ENCODE data around the gene MLLT3. TPM values are rescaled to one million over a fixed set of nuclear protein-coding genes. Genes with fewer than 3 reads are reported as not detected.

The MLLT3 gene
- total RNA-seq, 2 experiments from 2014 or later = 59.1 to 60.8 TPM

- POLR2A ChIA-PET = interaction anchor here (0.5 to 1.0 kb wide), 3 partner anchors 104 to 1310 kb away, joined by 3 to 4 read pairs (median 3); no protein-coding TSS in a partner anchor
- peak; percentile 49 for DNase-seq
- Mint-ChIP-seq H3K27me3 (no peaks in the 10 kb centered on the region), H3K36me3 (ENCODE audit: low read depth) (peaks cover 1% of the 10 kb centered on the region), H3K9me3 (no peaks in the 10 kb centered on the region), H3K27ac (peak overlapping the region; percentile 92), H3K4me1 (ENCODE audit: low read depth) (peaks cover 58% of the 10 kb centered on the region), H3K4me3 (no peak overlapping the region)
- CTCF ChIA-PET = no interaction called here
- TF ChIP-seq, protein P1, sequence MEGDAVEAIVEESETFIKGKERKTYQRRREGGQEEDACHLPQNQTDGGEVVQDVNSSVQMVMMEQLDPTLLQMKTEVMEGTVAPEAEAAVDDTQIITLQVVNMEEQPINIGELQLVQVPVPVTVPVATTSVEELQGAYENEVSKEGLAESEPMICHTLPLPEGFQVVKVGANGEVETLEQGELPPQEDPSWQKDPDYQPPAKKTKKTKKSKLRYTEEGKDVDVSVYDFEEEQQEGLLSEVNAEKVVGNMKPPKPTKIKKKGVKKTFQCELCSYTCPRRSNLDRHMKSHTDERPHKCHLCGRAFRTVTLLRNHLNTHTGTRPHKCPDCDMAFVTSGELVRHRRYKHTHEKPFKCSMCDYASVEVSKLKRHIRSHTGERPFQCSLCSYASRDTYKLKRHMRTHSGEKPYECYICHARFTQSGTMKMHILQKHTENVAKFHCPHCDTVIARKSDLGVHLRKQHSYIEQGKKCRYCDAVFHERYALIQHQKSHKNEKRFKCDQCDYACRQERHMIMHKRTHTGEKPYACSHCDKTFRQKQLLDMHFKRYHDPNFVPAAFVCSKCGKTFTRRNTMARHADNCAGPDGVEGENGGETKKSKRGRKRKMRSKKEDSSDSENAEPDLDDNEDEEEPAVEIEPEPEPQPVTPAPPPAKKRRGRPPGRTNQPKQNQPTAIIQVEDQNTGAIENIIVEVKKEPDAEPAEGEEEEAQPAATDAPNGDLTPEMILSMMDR (IDR thresholded peaks at IDR 0.05) = no peak
- ATAC-seq = peak; percentile 43
- intact Hi-C loops (cut with micrococcal nuclease) = no loop called here
Measured at GRCh38 chr9:20314981-20315380, 307.3 kb downstream of the MLLT3 start.

- H3K4me3 Mint-ChIP-seq = no peak overlapping the region
- ATAC-seq (no peak), DNase-seq (no peak)
- ChIA-PET POLR2A (no interaction called here), CTCF (no interaction called here)
- peaks cover 43% of the 10 kb centered on the region for H3K4me1 Mint-ChIP-seq (ENCODE audit: low read depth)
- H3K27ac Mint-ChIP-seq = peak overlapping the region; percentile 19
- intact Hi-C loops (cut with micrococcal nuclease) = no loop called here
- H3K27me3 Mint-ChIP-seq = no peaks in the 10 kb centered on the region
- no peaks in the 10 kb centered on the region for H3K9me3 Mint-ChIP-seq
- TF ChIP-seq, protein P1 (IDR thresholded peaks at IDR 0.05) = no peak
- peaks cover 1% of the 10 kb centered on the region for H3K36me3 Mint-ChIP-seq (ENCODE audit: low read depth)
Measured at GRCh38 chr9:20313415-20313814, 308.9 kb downstream of the MLLT3 start.

- CTCF ChIA-PET = no interaction called here
- POLR2A ChIA-PET = no interaction called here
- TF ChIP-seq, protein P1 (IDR thresholded peaks at IDR 0.05) = no peak
- H3K4me3 Mint-ChIP-seq = no peak overlapping the region
- no peaks in the 10 kb centered on the region for H3K27me3 Mint-ChIP-seq
- no peak for DNase-seq
- no peak for ATAC-seq
- no peaks in the 10 kb centered on the region for H3K9me3 Mint-ChIP-seq
- peaks cover 1% of the 10 kb centered on the region for H3K36me3 Mint-ChIP-seq (ENCODE audit: low read depth)
- intact Hi-C loops (cut with micrococcal nuclease) = no loop called here
- no peak overlapping the region for H3K27ac Mint-ChIP-seq
- peaks cover 36% of the 10 kb centered on the region for H3K4me1 Mint-ChIP-seq (ENCODE audit: low read depth)
Measured at GRCh38 chr9:20312732-20313131, 309.6 kb downstream of the MLLT3 start.

DNA sequence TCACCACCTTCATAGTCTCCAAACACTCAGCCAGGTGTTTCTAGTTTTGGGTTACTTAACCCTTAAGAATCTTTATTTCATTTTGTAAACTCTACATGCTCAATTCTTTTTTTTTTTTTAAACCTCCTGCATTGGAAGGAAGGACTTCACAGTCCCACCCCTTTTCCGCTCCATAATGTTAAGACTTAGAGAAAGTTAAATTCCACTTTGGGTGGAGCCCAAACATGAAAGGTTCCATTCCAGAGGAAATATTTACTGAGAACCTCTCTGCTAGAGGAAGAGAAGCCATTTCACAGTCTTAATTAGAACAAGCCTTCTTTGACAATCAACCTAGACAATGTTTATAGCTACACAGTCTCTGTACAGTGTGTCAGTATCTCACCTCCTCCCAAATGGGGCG is 312.3 kb downstream of the MLLT3 start:
- no peak for ATAC-seq
- peaks cover 15% of the 10 kb centered on the region for H3K4me1 Mint-ChIP-seq (ENCODE audit: low read depth)
- H3K27ac Mint-ChIP-seq = no peak overlapping the region
- no peaks in the 10 kb centered on the region for H3K9me3 Mint-ChIP-seq
- CTCF ChIA-PET = no interaction called here
- intact Hi-C loops (cut with micrococcal nuclease) = no loop called here
- TF ChIP-seq, protein P1 (IDR thresholded peaks at IDR 0.05) = no peak
- DNase-seq = no peak
- POLR2A ChIA-PET = interaction anchor here (0.8 kb wide), 1 partner anchor 10 kb away, joined by 4 read pairs; no protein-coding TSS in a partner anchor
- no peak overlapping the region for H3K4me3 Mint-ChIP-seq
- H3K27me3 Mint-ChIP-seq = no peaks in the 10 kb centered on the region
- peaks cover 1% of the 10 kb centered on the region for H3K36me3 Mint-ChIP-seq (ENCODE audit: low read depth)

- POLR2A ChIA-PET = no interaction called here
- H3K9me3 Mint-ChIP-seq = no peaks in the 10 kb centered on the region
- CTCF ChIA-PET = no interaction called here
- no peak overlapping the region for H3K4me3 Mint-ChIP-seq
- TF ChIP-seq, protein P1 (IDR thresholded peaks at IDR 0.05) = no peak
- no peak overlapping the region for H3K27ac Mint-ChIP-seq
- intact Hi-C loops (cut with micrococcal nuclease) = no loop called here
- ATAC-seq (no peak), DNase-seq (no peak)
- peaks cover 9% of the 10 kb centered on the region for H3K4me1 Mint-ChIP-seq (ENCODE audit: low read depth)
- peaks cover 1% of the 10 kb centered on the region for H3K36me3 Mint-ChIP-seq (ENCODE audit: low read depth)
- H3K27me3 Mint-ChIP-seq = no peaks in the 10 kb centered on the region
Measured at GRCh38 chr9:20309124-20309523, 313.2 kb downstream of the MLLT3 start.

Data from activated CD8-positive, alpha-beta T cell treated with anti-CD3 and anti-CD28 coated beads for 36 hours (primary cell).